GM10266 (cell line): Measurements from ENCODE around the gene BRMS1L.

ENCODE experiments used
- DNase-seq: peaks from one replicate; pipeline ENCODE4 v3.0.0; 2012; ENCODE audit errors: extremely low spot score
- CTCF ChIP-seq: IDR thresholded peaks from 2 replicates; pipeline ENCODE4 v1.5.1; 2012; ENCODE audit warnings: mild to moderate bottlenecking, low read depth; ENCODE audit not compliant: control insufficient read depth, insufficient read depth; ENCODE audit errors: missing control alignments

Gene BRMS1L

DNA sequence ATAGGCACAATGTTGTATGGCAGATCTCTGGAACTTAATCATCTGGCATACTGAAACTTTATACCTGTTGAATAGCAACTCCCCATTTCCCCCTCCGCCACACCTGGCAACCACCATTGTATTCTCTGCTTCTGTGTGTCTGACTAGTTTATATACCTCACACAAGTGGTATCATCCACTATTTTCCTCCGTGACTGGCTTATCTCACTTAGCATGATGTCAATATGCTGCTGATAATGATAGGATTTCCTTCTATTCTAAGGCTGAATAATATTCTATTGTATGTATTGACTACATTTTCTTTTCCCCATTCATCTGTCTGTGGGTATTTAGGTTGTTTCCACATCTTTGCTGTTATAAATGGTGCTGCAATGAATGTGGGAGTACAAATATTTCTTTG lies 21.5 kb downstream of the BRMS1L start:
- TF ChIP-seq CTCF, result no peak
- DNase-seq, result no peak

DNA sequence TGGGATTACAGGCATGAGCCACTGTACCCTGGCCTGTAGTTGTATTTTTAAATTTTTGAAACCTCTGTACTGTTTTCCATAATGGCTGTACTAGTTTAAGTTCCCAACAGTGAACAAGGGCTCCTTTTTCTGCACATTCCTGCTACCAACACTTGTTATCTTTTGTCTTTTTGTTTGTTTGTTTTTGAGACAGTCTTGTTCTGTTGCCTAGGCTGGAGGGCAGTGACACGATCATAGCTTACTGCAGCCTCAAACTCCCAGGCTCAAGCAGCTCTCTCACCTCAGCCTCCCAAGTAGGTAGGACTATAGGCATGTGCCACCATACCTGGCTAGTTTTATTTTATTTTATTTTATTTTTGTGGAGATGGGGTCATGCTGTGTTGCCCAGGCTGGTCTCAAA lies 23.0 kb downstream of the BRMS1L start:
- TF ChIP-seq CTCF, result no peak
- DNase-seq, result no peak

DNA sequence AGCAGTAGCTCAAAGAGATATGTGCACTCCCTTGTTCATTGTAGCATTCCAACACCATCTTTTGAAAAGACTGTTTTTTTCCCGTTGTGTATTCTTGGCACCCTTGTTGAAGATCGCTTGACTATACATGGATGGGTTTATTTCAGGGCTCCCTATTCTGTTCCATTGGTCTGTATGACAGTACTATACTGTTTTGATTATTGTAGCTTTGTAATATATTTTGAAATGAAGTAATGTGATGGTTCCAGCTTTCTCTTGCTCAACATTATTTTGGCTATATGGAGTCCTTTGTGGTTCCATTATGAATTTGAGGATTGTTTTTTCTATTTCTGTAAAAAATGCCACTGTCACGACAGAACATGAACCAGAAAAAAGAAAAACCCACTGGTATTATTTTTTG lies 25.7 kb downstream of the BRMS1L start:
- no peak for TF ChIP-seq CTCF
- DNase-seq, result no peak

DNA sequence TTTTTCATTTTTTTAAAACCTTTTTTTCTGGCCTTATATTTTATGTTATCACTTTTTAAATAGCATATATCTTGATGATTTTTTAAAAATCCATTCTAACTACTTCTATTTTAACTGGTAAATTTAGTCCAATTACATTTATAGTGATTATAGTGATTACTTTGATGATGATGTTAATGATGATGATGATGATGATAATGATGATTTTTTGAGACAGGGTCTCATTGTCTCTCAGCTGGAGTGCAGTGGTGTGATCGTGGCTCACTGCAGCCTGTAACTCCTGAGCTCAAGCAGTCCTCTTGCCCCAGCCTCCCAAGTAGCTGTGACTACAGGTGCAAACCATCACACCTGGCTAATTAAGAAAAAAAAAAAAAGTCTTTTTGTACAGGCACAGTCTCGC lies 27.1 kb downstream of the BRMS1L start:
- TF ChIP-seq CTCF, result no peak

DNA sequence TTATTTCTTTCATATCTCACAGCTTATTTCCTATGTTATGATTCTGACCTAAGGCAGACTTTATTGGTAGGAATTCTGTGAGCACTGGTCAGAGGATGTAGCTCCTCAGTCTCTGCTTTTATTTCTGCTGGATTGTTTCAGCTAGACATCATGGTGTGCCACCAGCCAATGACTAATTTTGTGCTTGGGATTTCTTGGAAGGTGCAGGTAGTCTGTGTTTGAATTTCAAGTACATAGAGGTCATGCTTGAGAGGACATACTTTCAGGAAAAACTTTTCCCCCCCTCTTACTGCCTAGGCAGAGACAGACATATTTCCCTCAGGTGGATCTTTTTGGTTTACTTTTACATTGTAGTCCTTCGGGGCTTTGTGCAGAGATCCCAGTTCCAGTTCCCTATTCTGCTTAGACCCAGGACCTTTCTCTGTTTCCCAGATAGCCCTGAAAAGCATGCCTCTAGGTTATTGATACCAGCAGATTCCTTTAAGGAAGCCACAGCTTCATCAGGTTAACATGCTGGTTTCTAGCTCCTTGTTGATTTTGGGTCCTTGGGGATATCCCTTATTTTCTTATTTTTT lies 28.6 kb downstream of the BRMS1L start:
- no peak for DNase-seq

More for the DNA sequence above, 27.1 kb downstream of the BRMS1L start:
- no peak for DNase-seq

DNA sequence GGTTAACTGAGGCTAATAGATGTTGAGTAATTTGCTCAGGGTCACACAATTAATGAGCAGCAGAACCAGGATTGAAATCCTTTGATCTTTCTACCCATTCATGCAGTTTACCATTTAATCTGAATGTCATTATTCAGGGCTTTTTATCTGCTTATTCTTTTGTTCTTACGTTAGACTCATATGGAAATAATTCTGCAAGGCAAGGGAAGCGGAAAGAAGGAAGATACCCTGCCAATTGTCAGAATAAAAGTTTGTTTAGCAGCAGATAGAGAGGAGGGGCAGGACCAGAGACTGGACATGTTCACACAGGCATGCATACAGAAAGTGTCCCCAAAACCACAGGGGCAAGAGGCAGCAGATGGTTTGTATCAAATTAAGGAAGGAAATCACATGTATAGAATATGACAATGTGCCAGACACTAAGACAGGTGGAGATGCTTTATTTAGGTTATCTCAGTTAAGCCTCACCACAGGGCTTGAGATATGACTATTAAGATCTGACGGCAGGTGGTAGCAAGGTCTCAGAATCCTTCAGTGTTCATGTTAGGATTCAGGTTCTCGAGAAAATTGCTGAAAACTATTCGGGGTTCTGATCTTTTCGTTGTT lies 29.8 kb downstream of the BRMS1L start:
- DNase-seq, result peak; percentile 48
- TF ChIP-seq CTCF, result peak; percentile 14

More for the DNA sequence above, 28.6 kb downstream of the BRMS1L start:
- no peak for TF ChIP-seq CTCF

DNA sequence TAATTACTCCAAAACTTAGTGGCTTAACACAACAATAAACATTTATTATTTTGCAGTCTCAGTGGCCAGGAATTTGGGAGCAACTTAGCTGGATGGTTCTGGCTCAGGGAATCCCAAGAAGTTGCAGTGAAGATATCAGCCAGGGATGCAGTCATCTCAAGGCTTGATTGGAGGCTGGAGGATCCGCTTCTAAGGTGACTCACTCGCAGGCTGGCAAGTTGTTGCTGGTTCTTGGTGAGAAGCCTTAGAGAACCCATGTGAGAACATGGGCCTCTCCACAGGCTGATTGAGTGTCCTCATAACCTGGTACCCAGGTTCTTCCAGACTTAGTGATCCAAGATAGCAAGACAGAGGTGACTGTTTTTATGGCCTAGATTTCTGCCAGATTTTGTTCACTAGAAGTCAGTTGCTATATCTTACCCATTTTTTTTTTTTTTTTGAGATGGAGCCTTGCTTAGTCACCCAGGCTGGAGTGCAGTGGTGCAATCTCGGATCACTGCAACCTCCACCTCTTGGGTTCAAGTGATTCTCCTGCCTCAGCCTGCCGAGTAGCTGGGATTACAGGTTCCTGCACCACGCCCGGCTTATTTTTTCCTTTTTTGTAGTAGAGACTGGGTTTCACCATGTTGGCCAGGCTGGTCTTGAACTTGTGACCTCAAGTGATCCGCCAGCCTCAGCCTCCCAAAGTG lies 32.5 kb downstream of the BRMS1L start:
- DNase-seq, result no peak
- TF ChIP-seq CTCF, result no peak
